ENCODE measurements around the gene PRR9.
A peak's percentile ranks its signal among the peaks of the same experiment; 100 is the strongest.

PRR9 gene

GRCh38 chr1:153231363-153231762 is 14.0 kb downstream of the PRR9 start:
- DNase-seq = no peak

GRCh38 chr1:153231785-153232184 is 14.4 kb downstream of the PRR9 start:
- no peak for DNase-seq

GRCh38 chr1:153232553-153232952 is 15.2 kb downstream of the PRR9 start:
- DNase-seq = no peak

- no peak for DNase-seq
Measured at GRCh38 chr1:153233448-153233847, 16.1 kb downstream of the PRR9 start.

GRCh38 chr1:153238527-153238926 is 21.1 kb downstream of the PRR9 start:
- no peak for DNase-seq

GRCh38 chr1:153242160-153242559 is 24.8 kb downstream of the PRR9 start:
- no peak for DNase-seq

GRCh38 chr1:153245466-153245865 is 28.1 kb downstream of the PRR9 start:
- no peak for DNase-seq

- no peak for DNase-seq
Measured at GRCh38 chr1:153246018-153246417, 28.6 kb downstream of the PRR9 start.

GRCh38 chr1:153246825-153247224 is 29.4 kb downstream of the PRR9 start:
- no peak for DNase-seq

- DNase-seq = no peak
Measured at GRCh38 chr1:153248176-153248879, 30.9 kb downstream of the PRR9 start.

GRCh38 chr1:153250166-153250565 is 32.8 kb downstream of the PRR9 start:
- DNase-seq = no peak

- DNase-seq = no peak
Measured at GRCh38 chr1:153251087-153251486, 33.7 kb downstream of the PRR9 start.

GRCh38 chr1:153251562-153251961 is 34.2 kb downstream of the PRR9 start:
- no peak for DNase-seq

GRCh38 chr1:153251988-153252387 is 34.6 kb downstream of the PRR9 start:
- no peak for DNase-seq

- DNase-seq = no peak
Measured at GRCh38 chr1:153253076-153253475, 35.7 kb downstream of the PRR9 start.

- DNase-seq = no peak
Measured at GRCh38 chr1:153253693-153254092, 36.3 kb downstream of the PRR9 start.

GRCh38 chr1:153259387-153259786 is 42.0 kb downstream of the PRR9 start, which contains the start of gene LORICRIN:
TSS of gene LORICRIN (plus strand) at chr1:153259687. CDS start at chr1:153260950, 1,263 bp downstream.
- no peak for DNase-seq

GRCh38 chr1:153260585-153261280 is 43.3 kb downstream of the PRR9 start:
- peak; percentile 55 for DNase-seq

GRCh38 chr1:153261281-153262069 is 44.1 kb downstream of the PRR9 start:
- peak; percentile 58 for DNase-seq

GRCh38 chr1:153262070-153262366 is 44.6 kb downstream of the PRR9 start:
- no peak for DNase-seq

- DNase-seq = no peak
Measured at GRCh38 chr1:153262462-153263157, 45.2 kb downstream of the PRR9 start.

GRCh38 chr1:153265457-153265856 is 48.1 kb downstream of the PRR9 start:
- DNase-seq = no peak

Data from left hindlimb (tissue), 1 donor.